H1 (cell line): ENCODE measurements around the gene SUDS3. TPM values are rescaled to one million over a fixed set of nuclear protein-coding genes. Genes with fewer than 3 reads are reported as not detected.

ENCODE experiments used
- CTCF ChIA-PET: fragments of 300-600 bp; sonication (Branson Sonifier 250); formaldehyde crosslinking; loops from one replicate; lab custom pipeline; 2021; ENCODE audit not compliant: partially characterized antibody; lab: Charles Lee
- POLR2A ChIA-PET: fragments of 300-600 bp; sonication (Branson Sonifier 250); formaldehyde crosslinking; loops from one replicate; lab custom pipeline; 2021; ENCODE audit warnings: inconsistent platforms; ENCODE audit not compliant: partially characterized antibody; lab: Charles Lee
- DNase-seq, 2 experiments: peaks; one replicate each; pipeline versions ENCODE4 v3.0.0 to v3.0.0-alpha.2; 2010 to 2022; ENCODE audit warnings: low spot score in 2 of 2, low read depth in 1 of 2, mixed read lengths in 1 of 2
- FAIRE-seq: peaks from 2 replicates; lab custom pipeline; 2011; peaks lifted over from hg19 to GRCh38; lab: Jason Lieb, UNC
- H2AFZ ChIP-seq: 2 replicates; pipeline ENCODE4 v1.8.1; 2012; ENCODE audit warnings: low read length, inconsistent platforms
- H2AK5ac ChIP-seq: 2 replicates; pipeline ENCODE4 v1.6.1; 2013; ENCODE audit warnings: low read depth, low read length
- H2BK120ac ChIP-seq: replicated peaks from 2 replicates; pipeline ENCODE3; 2013; ENCODE audit warnings: low read depth, low read length, inconsistent platforms
- H2BK12ac ChIP-seq: 2 replicates; pipeline ENCODE4 v1.6.1; 2013; ENCODE audit warnings: low read depth, low read length
- H2BK15ac ChIP-seq: 2 replicates; pipeline ENCODE4 v1.6.1; 2013; ENCODE audit warnings: low read length
- H2BK20ac ChIP-seq: 2 replicates; pipeline ENCODE4 v1.6.1; 2013; ENCODE audit warnings: low read length
- H2BK5ac ChIP-seq: 2 replicates; pipeline ENCODE4 v1.6.1; 2013; ENCODE audit warnings: low read depth, low read length
- H3K14ac ChIP-seq: 2 replicates; pipeline ENCODE4 v1.6.1; 2013; ENCODE audit warnings: inconsistent platforms; ENCODE audit not compliant: insufficient read length
- H3K18ac ChIP-seq: 2 replicates; pipeline ENCODE4 v1.6.1; 2013; ENCODE audit warnings: low read length; ENCODE audit errors: extremely low read depth
- H3K23ac ChIP-seq: 2 replicates; pipeline ENCODE4 v1.6.1; 2013; ENCODE audit warnings: inconsistent platforms; ENCODE audit not compliant: insufficient read length
- H3K23me2 ChIP-seq: 2 replicates; pipeline ENCODE4 v1.6.1; 2013; ENCODE audit warnings: low read depth, low read length
- H3K27ac ChIP-seq: 2 replicates; pipeline ENCODE4 v1.6.1; 2011; ENCODE audit warnings: low read depth, low read length, inconsistent platforms
- H3K27me3 ChIP-seq, 4 experiments: replicated peaks in 1 of 4; 1 replicate in 1 of 4; 2 replicates in 3 of 4; pipeline versions ENCODE4 v1.6.1 to v1.8.1; 2011 to 2013; ENCODE audit warnings: low read length in 3 of 4, mild to moderate bottlenecking in 3 of 4, inconsistent platforms in 2 of 4, mixed read lengths in 2 of 4, moderate library complexity in 1 of 4; ENCODE audit not compliant: control insufficient read depth in 3 of 4, insufficient read depth in 3 of 4; ENCODE audit errors: extremely low read depth in 1 of 4
- H3K36me3 ChIP-seq, 4 experiments: 2 replicates each; pipeline versions ENCODE4 v1.6.1 to v1.8.1; 2011 to 2013; ENCODE audit warnings: mild to moderate bottlenecking in 4 of 4, low read length in 3 of 4, moderate library complexity in 2 of 4, control low read depth in 1 of 4, inconsistent platforms in 1 of 4; ENCODE audit not compliant: insufficient read depth in 4 of 4, control insufficient read depth in 2 of 4
- H3K4ac ChIP-seq: replicated peaks from 2 replicates; pipeline ENCODE3; 2013; ENCODE audit warnings: low read length, low read depth, mixed read lengths, inconsistent platforms; ENCODE audit not compliant: insufficient read length
- H3K4me1 ChIP-seq, 4 experiments: replicated peaks in 1 of 4; 1 replicate in 1 of 4; 2 replicates in 3 of 4; pipeline versions ENCODE4 v1.6.1 to v1.8.1; 2011 to 2013; ENCODE audit warnings: low read length in 3 of 4, inconsistent platforms in 2 of 4, mixed read lengths in 1 of 4; ENCODE audit not compliant: insufficient read depth in 4 of 4, control insufficient read depth in 3 of 4
- H3K4me2 ChIP-seq, 2 experiments: 2 replicates each; pipeline versions ENCODE4 v1.6.1 to v1.8.1; 2011 to 2013; ENCODE audit warnings: low read depth in 2 of 2, low read length in 2 of 2, control low read depth in 1 of 2, inconsistent platforms in 1 of 2, mild to moderate bottlenecking in 1 of 2; ENCODE audit not compliant: insufficient read depth in 1 of 2
- H3K4me3 ChIP-seq, 4 experiments: fragments of 200-600, 300-600 bp in 1 of 4; sonication (generic), shearing (Covaris generic), sonication (Bioruptor Twin) in 1 of 4; 2 replicates each; pipeline versions ENCODE4 v1.5.1 to v1.8.1; 2011 to 2016; ENCODE audit warnings: low read length in 4 of 4, low read depth in 3 of 4, control low read depth in 2 of 4, inconsistent platforms in 2 of 4, mild to moderate bottlenecking in 2 of 4, mixed read lengths in 1 of 4, moderate library complexity in 1 of 4; ENCODE audit not compliant: insufficient read depth in 2 of 4; ENCODE audit errors: extremely low read depth in 1 of 4
- H3K56ac ChIP-seq: replicated peaks from 2 replicates; pipeline ENCODE3; 2013; ENCODE audit warnings: low read depth, mild to moderate bottlenecking, mixed read lengths, low read length, inconsistent platforms; ENCODE audit not compliant: insufficient read length
- H3K79me1 ChIP-seq: 2 replicates; pipeline ENCODE4 v1.6.1; 2013; ENCODE audit warnings: low read depth, low read length, control low read depth
- H3K79me2 ChIP-seq, 2 experiments: 2 replicates each; pipeline versions ENCODE4 v1.6.1 to v1.8.1; 2012 to 2013; ENCODE audit warnings: low read length in 2 of 2, mild to moderate bottlenecking in 2 of 2, inconsistent platforms in 1 of 2; ENCODE audit not compliant: insufficient read depth in 2 of 2, control insufficient read depth in 1 of 2
- H3K9ac ChIP-seq, 4 experiments: replicated peaks in 1 of 4; 1 replicate in 1 of 4; 2 replicates in 3 of 4; pipeline versions ENCODE4 v1.6.1 to v1.8.1; 2011 to 2013; ENCODE audit warnings: low read depth in 3 of 4, low read length in 3 of 4, control low read depth in 2 of 4, mild to moderate bottlenecking in 2 of 4, moderate library complexity in 2 of 4, inconsistent platforms in 1 of 4; ENCODE audit errors: extremely low read depth in 1 of 4
- H3K9me3 ChIP-seq, 2 experiments: 2 replicates each; pipeline versions ENCODE4 v1.6.1 to v1.8.1; 2012 to 2013; ENCODE audit warnings: mild to moderate bottlenecking in 2 of 2, moderate library complexity in 2 of 2, control low read depth in 1 of 2, inconsistent platforms in 1 of 2, low read depth in 1 of 2, low read length in 1 of 2, mixed read lengths in 1 of 2; ENCODE audit not compliant: insufficient read depth in 2 of 2
- H4K20me1 ChIP-seq, 2 experiments: replicated peaks in 1 of 2; 2 replicates each; pipeline versions ENCODE3 to v1.8.1; 2011 to 2013; ENCODE audit warnings: inconsistent platforms in 2 of 2, low read length in 2 of 2, mild to moderate bottlenecking in 1 of 2; ENCODE audit not compliant: insufficient read depth in 2 of 2, control insufficient read depth in 1 of 2
- H4K5ac ChIP-seq: 2 replicates; pipeline ENCODE4 v1.6.1; 2013; ENCODE audit warnings: low read length, low read depth, mixed read lengths, inconsistent platforms; ENCODE audit not compliant: insufficient read length
- H4K8ac ChIP-seq: 2 replicates; pipeline ENCODE4 v1.8.0; 2013; ENCODE audit warnings: mild to moderate bottlenecking, moderate library complexity, low read length, inconsistent platforms; ENCODE audit not compliant: insufficient read depth; ENCODE audit errors: extremely low read depth
- H4K91ac ChIP-seq: replicated peaks from 2 replicates; pipeline ENCODE3; 2013; ENCODE audit warnings: low read length, mixed read lengths, inconsistent platforms; ENCODE audit not compliant: insufficient read length
- CREB1 ChIP-seq: IDR thresholded peaks from 2 replicates; pipeline ENCODE4 v1.6.1; 2012; ENCODE audit warnings: inconsistent platforms
- NANOG ChIP-seq: IDR thresholded peaks from 2 replicates; pipeline ENCODE4 v1.6.1; 2011; ENCODE audit warnings: low read length, low read depth, mild to moderate bottlenecking, inconsistent platforms; ENCODE audit not compliant: insufficient read depth, poor library complexity, severe bottlenecking
- SRF ChIP-seq: IDR thresholded peaks from 2 replicates; pipeline ENCODE4 v1.6.1; 2011; ENCODE audit warnings: mild to moderate bottlenecking, low read depth, low read length, moderate library complexity
- WGBS, 2 experiments: shearing (Covaris generic) in 1 of 2; methylation state at CpG; one replicate each; pipeline versions ENCODE4 v1.1.6 to v1.1.7; 2013 to 2015; ENCODE audit warnings: low lambda C conversion rate in 2 of 2, mixed read lengths in 2 of 2, inconsistent platforms in 1 of 2, low coverage in 1 of 2, missing lambda C conversion rate in 1 of 2; ENCODE audit not compliant: insufficient replicate concordance in 2 of 2, insufficient coverage in 1 of 2, insufficient read length in 1 of 2; ENCODE audit errors: extremely low coverage in 1 of 2, missing lambda C conversion rate in 1 of 2; 5-methylcytosine and 5-hydroxymethylcytosine counted together
- polyA plus RNA-seq, 7 experiments: library from polyadenylated mRNA; depleted of rRNA in 3 of 7; stranded (reverse) in 5 of 7; unstranded in 2 of 7; fragments of >200 nt in 5 of 7; fragments of 200-250 nt in 2 of 7; gene quantifications; 1 replicate in 5 of 7; 2 replicates in 1 of 7; 4 replicates in 1 of 7; pipeline versions ENCODE4 v1.2.1 to v1.2.3, GENCODE V29; 2011 to 2013; ENCODE audit warnings: missing spikeins in 2 of 7, mixed read lengths in 2 of 7
- total RNA-seq: library from RNA; stranded (reverse); fragmentation: NEBNext Ultra II Directional; extraction: Animal tissue kit (Norgen Biotek cat#: 25700); gene quantifications from 2 replicates; pipeline ENCODE4 v1.2.1, GENCODE V29; 2021

Gene SUDS3
- total and polyA plus RNA-seq, 2 of the 8 experiments (the other 6 are each of a cell fraction or from before 2014, with no cell fraction given) = 30.0 to 58.7 TPM

DNA sequence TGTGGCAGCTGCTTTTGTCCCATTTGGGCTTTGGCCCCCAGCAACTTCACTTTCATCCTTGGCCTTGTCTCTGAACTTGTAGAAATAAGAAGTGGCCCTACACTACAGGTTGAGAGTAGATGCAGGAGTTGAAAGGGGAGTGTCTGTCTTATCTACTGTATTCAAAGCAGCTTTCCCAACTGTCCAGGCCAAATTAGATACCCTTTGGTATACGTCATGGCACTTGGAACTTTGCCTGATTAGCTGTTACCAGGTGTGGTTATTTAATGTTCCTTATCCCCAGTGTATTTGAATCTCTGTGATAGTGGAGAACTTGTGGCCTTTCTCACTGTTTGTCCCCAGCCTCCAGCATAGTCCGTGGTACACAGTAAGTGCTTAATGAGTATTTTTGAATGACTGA lies 33.5 kb downstream of the SUDS3 start:
- FAIRE-seq = no peak
- Histone ChIP-seq H3K14ac (no peak overlapping the region), H2BK20ac (no peak overlapping the region), H3K23me2 (no peaks in the 10 kb centered on the region), H3K4me3 (no peak overlapping the region), H3K79me2 (no peaks in the 10 kb centered on the region), H4K8ac (no peak overlapping the region), H3K27me3 (no peaks in the 10 kb centered on the region), H2AFZ (no peak overlapping the region), H3K36me3 (peaks cover 2 to 55% (median 39%) of the 10 kb centered on the region in 4 experiments), H3K4ac (no peak overlapping the region), H3K18ac (no peak overlapping the region), H4K91ac (no peak overlapping the region), H3K23ac (no peak overlapping the region), H2BK12ac (no peak overlapping the region), H2AK5ac (no peak overlapping the region), H2BK5ac (no peak overlapping the region), H4K20me1 (peaks cover 0 to 2% of the 10 kb centered on the region in 2 experiments), H2BK15ac (no peak overlapping the region), H3K4me2 (no peak overlapping the region), H3K56ac (no peak overlapping the region), H3K9me3 (no peaks in the 10 kb centered on the region), H3K9ac (no peak overlapping the region), H3K4me1 (no peaks in the 10 kb centered on the region), H2BK120ac (no peak overlapping the region), H3K27ac (no peak overlapping the region), H4K5ac (no peak overlapping the region), H3K79me1 (no peaks in the 10 kb centered on the region)
- CTCF ChIA-PET = interaction anchor here (0.7 to 1.6 kb wide), 2 partner anchors 16 to 245 kb away, joined by 3 read pairs; no protein-coding TSS in a partner anchor
- POLR2A ChIA-PET = no interaction called here
- 89% methylated on average over 2 of the region's 2 CpGs; no CpG with 5 or more reads in 1 of the 2 experiments for WGBS, 2 experiments
- DNase-seq = no peak
- no peak for TF ChIP-seq NANOG
- no peak for TF ChIP-seq CREB1
- no peak for TF ChIP-seq SRF
